Upper lobe of left lung (tissue), 6 donors: ENCODE results near the gene CD68. TPM values are rescaled to one million over a fixed set of nuclear protein-coding genes. Genes with fewer than 3 reads are reported as not detected.

Source experiments
- ATAC-seq, 2 donors: fragments of 200-7000 bp; cut with Tn5 transposase; one replicate each; pipeline ENCODE4 v1.9.1; 2022; ENCODE audit warnings: mild to moderate bottlenecking in 2 of 2, moderate library complexity in 2 of 2; ENCODE audit not compliant: low FRiP score in 2 of 2
- DNase-seq, 2 donors: peaks; one replicate each; pipeline ENCODE4 v3.0.0-alpha.2; 2019 to 2020
- H3K27ac ChIP-seq, 4 donors: fragments of 200-600 bp; sonication (generic); one replicate each; pipeline ENCODE4 v1.5.1; 2016 to 2019
- H3K27me3 ChIP-seq, 4 donors: fragments of 200-600 bp; sonication (generic); one replicate each; pipeline ENCODE4 v1.5.1; 2017 to 2019
- H3K36me3 ChIP-seq, 4 donors: fragments of 200-600 bp; sonication (generic); one replicate each; pipeline ENCODE4 v1.5.1; 2016 to 2019
- H3K4me1 ChIP-seq, 4 donors: fragments of 200-600 bp; sonication (generic); one replicate each; pipeline ENCODE4 v1.5.1; 2018 to 2019
- H3K4me3 ChIP-seq, 4 donors: fragments of 200-600 bp; sonication (generic); one replicate each; pipeline ENCODE4 v1.5.1; 2017 to 2019; ENCODE audit warnings: mild to moderate bottlenecking in 2 of 4, moderate library complexity in 1 of 4
- H3K9me3 ChIP-seq, 4 donors: fragments of 200-600 bp; sonication (generic); one replicate each; pipeline ENCODE4 v1.5.1; 2018 to 2019
- EP300 ChIP-seq, 4 donors: sonication (generic); formaldehyde crosslinking; IDR thresholded peaks; one replicate each; pipeline ENCODE4 v1.5.1; 2017; ENCODE audit warnings: antibody characterized with exemption in 4 of 4, control low read depth in 2 of 4
- POLR2A ChIP-seq, 4 donors: fragments of 450-650 bp; IDR thresholded peaks; one replicate each; pipeline ENCODE4 v1.5.1; 2016 to 2017; ENCODE audit warnings: antibody characterized with exemption in 4 of 4, mild to moderate bottlenecking in 2 of 4
- POLR2AphosphoS5 ChIP-seq, 2 donors: sonication (generic); formaldehyde crosslinking; IDR thresholded peaks; one replicate each; pipeline ENCODE4 v1.5.1; 2017; ENCODE audit warnings: antibody characterized with exemption in 2 of 2
- WGBS, 2 donors: methylation state at CpG; one replicate each; pipeline ENCODE4 v1.1.5; 2017 to 2018; 5-methylcytosine and 5-hydroxymethylcytosine counted together
- total RNA-seq, 6 donors: library from RNA; depleted of rRNA in 4 of 6; stranded (reverse); fragments of >200 nt in 4 of 6; gene quantifications; one replicate each; pipeline versions ENCODE4 v1.1.0 to v1.2.1, GENCODE V29; 2016 to 2021
- TF ChIP-seq, protein P1 (sequence below), 6 experiments: fragments of 450-650 bp in 4 of 6; fragments of 200-600 bp in 2 of 6; sonication (generic) in 2 of 6; IDR thresholded peaks; one replicate each; pipeline ENCODE4 v1.5.1; 2016 to 2019; ENCODE audit warnings: antibody characterized with exemption in 6 of 6
- donor health status: DM: no; HTN: no; CAD: no; lungs with moderate emphysema.
- donor health status: DM: no; HTN: yes; CAD: no; lungs with severe emphysema.

CD68 gene
- total RNA-seq, 6 donors from 2014 or later: 76.5 to 500 (median 260) TPM

DNA sequence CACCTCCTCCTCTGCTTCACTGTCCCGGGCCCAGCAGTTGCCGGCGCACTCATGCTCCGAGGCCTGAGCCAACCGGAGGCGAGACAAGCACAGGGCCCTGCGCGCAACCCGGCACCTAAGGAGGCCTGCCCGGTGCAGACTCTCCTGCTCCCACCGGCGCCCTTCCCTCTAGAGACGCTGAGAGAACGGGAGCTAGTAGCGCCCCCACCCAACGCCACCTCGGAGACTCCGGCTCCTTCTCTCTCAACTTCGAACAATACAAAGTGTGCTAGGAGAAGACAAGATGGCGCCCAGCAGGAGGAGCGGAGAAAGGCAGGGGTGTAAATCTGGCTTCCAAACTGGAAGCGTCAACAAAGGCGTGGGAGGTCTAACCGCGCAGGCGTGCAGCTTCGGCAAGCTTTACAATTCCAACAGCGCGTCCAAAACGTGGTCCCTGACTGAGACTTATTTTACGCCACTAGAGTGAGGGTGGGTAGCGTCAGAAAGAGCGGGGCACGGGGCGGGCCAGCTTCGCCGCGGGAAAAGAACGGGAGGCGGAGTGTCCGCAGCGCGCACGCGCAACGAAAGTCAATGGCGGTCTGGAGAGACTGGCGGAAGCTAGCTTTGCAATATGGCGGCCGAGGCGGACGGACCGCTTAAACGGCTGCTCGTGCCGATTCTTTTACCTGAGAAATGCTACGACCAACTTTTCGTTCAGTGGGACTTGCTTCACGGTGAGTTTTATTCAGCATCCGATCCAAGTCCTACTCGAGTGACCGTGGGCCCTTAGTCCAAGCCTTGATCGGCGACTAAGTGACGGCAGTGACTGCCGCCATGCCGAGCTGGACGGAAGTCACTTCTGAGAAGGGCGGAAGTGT, 4.0 kb downstream of the CD68 start, which contains the start of gene MPDU1:
Gene MPDU1 (plus strand): TSS at position 600 of the 857 bp plus-strand sequence. CDS start 11 bp downstream, at position 611.
- WGBS, 2 donors: 5 to 16% methylated on average over 27 to 69 of the region's 69 CpGs
- H3K4me1 ChIP-seq: peaks cover 54 to 61% (median 59%) of the 10 kb centered on the region in 4 donors
- no peaks in the 10 kb centered on the region for H3K9me3 ChIP-seq
- peak within 1 kb of the TSS; percentile 93 to 96 (median 94) for H3K27ac ChIP-seq
- no peaks in the 10 kb centered on the region for H3K27me3 ChIP-seq
- DNase-seq (peak; percentile 95 to 99), ATAC-seq (peak; percentile 92 to 94)
- peaks cover 2 to 26% (median 22%) of the 10 kb centered on the region in 4 donors for H3K36me3 ChIP-seq
- peak within 1 kb of the TSS; percentile 53 to 83 (median 54) for H3K4me3 ChIP-seq
- TF ChIP-seq EP300 (IDR thresholded peaks at IDR 0.05) (no peak), POLR2A (IDR thresholded peaks at IDR 0.05) (peak in 3 of 4 donors; percentile 76 to 80 (median 79)), POLR2AphosphoS5 (IDR thresholded peaks at IDR 0.05) (peak; percentile 79 to 84)
- TF ChIP-seq, protein P1, sequence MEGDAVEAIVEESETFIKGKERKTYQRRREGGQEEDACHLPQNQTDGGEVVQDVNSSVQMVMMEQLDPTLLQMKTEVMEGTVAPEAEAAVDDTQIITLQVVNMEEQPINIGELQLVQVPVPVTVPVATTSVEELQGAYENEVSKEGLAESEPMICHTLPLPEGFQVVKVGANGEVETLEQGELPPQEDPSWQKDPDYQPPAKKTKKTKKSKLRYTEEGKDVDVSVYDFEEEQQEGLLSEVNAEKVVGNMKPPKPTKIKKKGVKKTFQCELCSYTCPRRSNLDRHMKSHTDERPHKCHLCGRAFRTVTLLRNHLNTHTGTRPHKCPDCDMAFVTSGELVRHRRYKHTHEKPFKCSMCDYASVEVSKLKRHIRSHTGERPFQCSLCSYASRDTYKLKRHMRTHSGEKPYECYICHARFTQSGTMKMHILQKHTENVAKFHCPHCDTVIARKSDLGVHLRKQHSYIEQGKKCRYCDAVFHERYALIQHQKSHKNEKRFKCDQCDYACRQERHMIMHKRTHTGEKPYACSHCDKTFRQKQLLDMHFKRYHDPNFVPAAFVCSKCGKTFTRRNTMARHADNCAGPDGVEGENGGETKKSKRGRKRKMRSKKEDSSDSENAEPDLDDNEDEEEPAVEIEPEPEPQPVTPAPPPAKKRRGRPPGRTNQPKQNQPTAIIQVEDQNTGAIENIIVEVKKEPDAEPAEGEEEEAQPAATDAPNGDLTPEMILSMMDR (IDR thresholded peaks at IDR 0.05): peak in 4 of 6 experiments; percentile 4 to 25 (median 14)

DNA sequence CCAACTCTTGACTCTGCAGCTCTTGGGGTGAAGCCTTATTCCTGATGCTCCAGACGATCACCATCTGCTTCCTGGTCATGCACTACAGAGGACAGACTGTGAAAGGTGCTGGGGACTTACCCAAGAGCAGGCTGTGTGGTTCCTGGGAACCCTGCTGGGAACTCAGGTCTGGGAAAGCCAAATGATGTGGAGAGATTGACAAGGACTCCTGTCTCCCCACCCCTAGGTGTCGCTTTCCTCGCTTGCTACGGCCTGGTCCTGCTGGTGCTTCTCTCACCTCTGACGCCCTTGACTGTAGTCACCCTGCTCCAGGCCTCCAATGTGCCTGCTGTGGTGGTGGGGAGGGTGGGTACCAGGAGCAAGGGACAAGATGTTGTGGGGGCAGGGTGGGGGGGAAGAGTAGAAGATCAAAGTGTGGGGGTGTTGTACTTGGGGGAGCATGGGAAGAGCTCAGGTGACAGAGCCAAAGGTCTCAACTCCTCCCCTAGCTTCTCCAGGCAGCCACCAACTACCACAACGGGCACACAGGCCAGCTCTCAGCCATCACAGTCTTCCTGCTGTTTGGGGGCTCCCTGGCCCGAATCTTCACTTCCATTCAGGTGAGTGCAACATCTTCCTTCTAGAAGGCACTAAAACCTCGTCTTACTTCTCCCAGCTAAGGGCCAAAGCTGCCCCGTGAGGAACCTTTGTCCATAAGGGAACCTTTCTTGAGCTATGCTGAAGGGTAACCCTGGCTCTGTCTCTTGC, 7.4 kb downstream of the CD68 start:
- Histone ChIP-seq H3K27me3 (no peaks in the 10 kb centered on the region), H3K9me3 (no peaks in the 10 kb centered on the region), H3K4me1 (peaks cover 41 to 43% (median 42%) of the 10 kb centered on the region in 4 donors), H3K36me3 (peaks cover 3 to 44% (median 33%) of the 10 kb centered on the region in 4 donors), H3K27ac (no peak overlapping the region), H3K4me3 (no peak overlapping the region)
- no peak for ATAC-seq
- WGBS, 2 donors: 76 to 79% methylated on average over 8 to 9 of the region's 9 CpGs
- DNase-seq: no peak
- no peak for TF ChIP-seq POLR2A (IDR thresholded peaks at IDR 0.05)
- TF ChIP-seq POLR2AphosphoS5 (IDR thresholded peaks at IDR 0.05): no peak

DNA sequence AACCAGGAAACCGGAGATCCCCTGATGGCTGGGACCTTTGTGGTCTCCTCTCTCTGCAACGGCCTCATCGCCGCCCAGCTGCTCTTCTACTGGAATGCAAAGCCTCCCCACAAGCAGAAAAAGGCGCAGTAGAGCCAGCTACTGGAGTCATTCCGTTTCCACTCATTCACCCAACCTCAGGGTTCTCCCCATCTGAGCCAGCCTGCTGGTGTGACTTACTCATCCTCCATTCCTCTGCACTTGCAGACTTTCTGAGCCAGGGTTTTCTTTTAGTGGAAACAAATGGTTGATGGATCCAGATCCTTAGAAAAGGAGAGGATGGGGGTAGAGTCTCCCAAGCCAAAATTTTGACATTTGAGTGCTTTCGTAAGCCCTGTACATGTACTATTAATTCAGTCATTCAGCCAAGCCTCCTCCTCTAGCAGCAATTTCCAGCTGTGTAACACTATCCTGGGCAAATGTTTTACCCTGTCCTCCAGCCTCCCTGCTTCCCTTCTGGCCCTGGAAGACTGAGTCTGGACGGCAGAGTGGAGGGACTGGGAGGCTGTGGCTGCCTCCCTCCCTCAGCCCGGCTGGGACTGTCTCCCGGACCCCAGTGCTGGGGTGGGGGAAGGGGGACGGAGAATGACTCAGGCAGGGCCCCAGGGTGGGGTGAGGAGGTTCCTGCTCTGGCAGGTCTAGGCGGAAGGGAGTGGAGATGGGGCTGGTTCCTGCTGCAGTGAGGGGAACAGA, 8.1 kb downstream of the CD68 start:
- TF ChIP-seq, protein P1 (IDR thresholded peaks at IDR 0.05): no peak
- no peak for TF ChIP-seq EP300 (IDR thresholded peaks at IDR 0.05)
- TF ChIP-seq POLR2AphosphoS5 (IDR thresholded peaks at IDR 0.05): no peak
- TF ChIP-seq POLR2A (IDR thresholded peaks at IDR 0.05): no peak
- no peak for ATAC-seq
- H3K36me3 ChIP-seq: peaks cover 11 to 52% (median 41%) of the 10 kb centered on the region in 4 donors
- no peak overlapping the region for H3K4me3 ChIP-seq
- H3K9me3 ChIP-seq: no peaks in the 10 kb centered on the region
- peak in 1 of 2 donors; percentile 33 for DNase-seq
- H3K4me1 ChIP-seq: peaks cover 34 to 36% (median 35%) of the 10 kb centered on the region in 4 donors
- 72 to 76% methylated on average over 12 of the region's 12 CpGs for WGBS, 2 donors
- H3K27ac ChIP-seq: peak overlapping the region in 1 of 4 donors; percentile 39
- H3K27me3 ChIP-seq: no peaks in the 10 kb centered on the region

DNA sequence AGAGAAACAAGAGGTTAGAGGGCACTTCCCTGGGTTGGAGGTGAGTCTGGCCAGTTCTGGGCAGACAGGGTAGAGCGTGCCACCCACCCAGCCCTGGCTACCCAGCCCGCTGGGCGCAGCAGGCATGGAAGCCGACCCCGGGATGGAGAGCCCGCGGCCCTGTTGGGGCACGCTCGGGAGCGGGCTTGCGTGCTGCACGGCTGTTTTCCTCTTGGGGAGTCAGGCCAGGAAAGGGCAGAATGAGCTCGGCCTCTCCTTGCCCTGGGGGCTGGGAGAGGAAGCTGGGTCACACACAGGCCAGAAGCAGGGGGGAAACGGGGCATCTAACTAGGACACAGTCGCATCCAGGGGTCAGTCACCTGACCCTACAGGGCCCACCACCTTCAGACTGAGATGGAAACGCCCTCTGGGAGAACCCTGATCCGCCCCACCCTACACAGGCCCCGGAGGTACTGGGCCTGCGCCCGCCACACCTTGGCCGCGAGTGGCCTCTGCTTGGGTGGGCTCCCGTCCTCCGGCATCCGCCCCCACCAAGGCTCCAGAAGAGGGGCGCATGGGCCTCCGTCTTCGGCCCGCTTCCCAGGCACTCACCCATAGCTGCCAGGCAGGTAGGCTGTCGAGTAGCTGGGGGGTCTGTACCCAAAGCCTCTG, 9.2 kb downstream of the CD68 start:
- no peak for ATAC-seq
- TF ChIP-seq EP300 (IDR thresholded peaks at IDR 0.05) (no peak), POLR2AphosphoS5 (IDR thresholded peaks at IDR 0.05) (no peak), POLR2A (IDR thresholded peaks at IDR 0.05) (no peak)
- TF ChIP-seq, protein P1 (IDR thresholded peaks at IDR 0.05): no peak

More for the DNA sequence above, 9.2 kb downstream of the CD68 start:
- Histone ChIP-seq H3K27ac (peak overlapping the region; percentile 12 to 59 (median 32)), H3K36me3 (peaks cover 20 to 63% (median 52%) of the 10 kb centered on the region in 4 donors), H3K27me3 (no peaks in the 10 kb centered on the region), H3K9me3 (no peaks in the 10 kb centered on the region), H3K4me1 (peaks cover 26 to 28% (median 28%) of the 10 kb centered on the region in 4 donors), H3K4me3 (peak overlapping the region; percentile 18 to 38 (median 26))
- DNase-seq: peak in 1 of 2 donors; percentile 75
- WGBS, 2 donors: 85 to 94% methylated on average over 10 to 20 of the region's 30 CpGs
